HUES6 (cell line): ENCODE results near the gene RABL3.

Experiments used
- H3K27ac ChIP-seq: 2 replicates; pipeline ENCODE4 v1.7.0; 2013; ENCODE audit warnings: low read depth, mild to moderate bottlenecking, low read length, inconsistent platforms
- H3K27me3 ChIP-seq: 2 replicates; pipeline ENCODE4 v1.6.1; 2013; ENCODE audit warnings: low read length; ENCODE audit not compliant: control insufficient read depth, insufficient read depth
- H3K36me3 ChIP-seq: 2 replicates; pipeline ENCODE4 v1.6.1; 2013; ENCODE audit warnings: low read length; ENCODE audit not compliant: control insufficient read depth, insufficient read depth
- H3K4me1 ChIP-seq: 2 replicates; pipeline ENCODE4 v1.6.1; 2013; ENCODE audit warnings: low read length; ENCODE audit not compliant: control insufficient read depth, insufficient read depth
- H3K4me3 ChIP-seq: 2 replicates; pipeline ENCODE4 v1.5.1; 2013; ENCODE audit warnings: low read depth, low read length
- H3K9ac ChIP-seq: one replicate; pipeline ENCODE4 v1.6.1; 2013; ENCODE audit warnings: mild to moderate bottlenecking, low read length
- H3K9me3 ChIP-seq: 2 replicates; pipeline ENCODE4 v1.6.1; 2013; ENCODE audit warnings: low read depth, low read length; ENCODE audit not compliant: control insufficient read depth, insufficient read depth

The RABL3 gene

DNA sequence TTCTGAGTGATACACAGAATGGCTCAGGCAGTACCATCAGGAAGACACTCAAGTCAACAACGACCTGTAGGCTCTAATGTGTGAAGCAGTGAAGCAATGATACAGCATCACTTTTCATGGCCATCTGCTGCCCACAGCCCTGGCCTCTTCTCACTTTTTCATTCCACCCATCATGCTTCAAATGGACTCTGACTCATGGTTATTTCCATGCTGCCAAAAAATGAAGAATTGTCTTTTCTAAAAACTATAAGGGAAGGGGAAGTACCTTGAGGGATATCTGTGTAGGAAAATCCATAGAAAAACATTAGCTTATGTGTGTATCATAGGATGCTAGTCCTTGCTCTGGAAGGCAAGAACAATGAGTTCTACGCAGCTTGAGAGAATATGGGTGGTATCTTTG is 71.7 kb downstream of the RABL3 start:
- H3K4me3 ChIP-seq = no peak overlapping the region
- H3K9me3 ChIP-seq = no peaks in the 10 kb centered on the region
- no peak overlapping the region for H3K9ac ChIP-seq
- H3K27me3 ChIP-seq = no peaks in the 10 kb centered on the region
- H3K4me1 ChIP-seq = no peaks in the 10 kb centered on the region
- H3K36me3 ChIP-seq = no peaks in the 10 kb centered on the region
- H3K27ac ChIP-seq = no peak overlapping the region

DNA sequence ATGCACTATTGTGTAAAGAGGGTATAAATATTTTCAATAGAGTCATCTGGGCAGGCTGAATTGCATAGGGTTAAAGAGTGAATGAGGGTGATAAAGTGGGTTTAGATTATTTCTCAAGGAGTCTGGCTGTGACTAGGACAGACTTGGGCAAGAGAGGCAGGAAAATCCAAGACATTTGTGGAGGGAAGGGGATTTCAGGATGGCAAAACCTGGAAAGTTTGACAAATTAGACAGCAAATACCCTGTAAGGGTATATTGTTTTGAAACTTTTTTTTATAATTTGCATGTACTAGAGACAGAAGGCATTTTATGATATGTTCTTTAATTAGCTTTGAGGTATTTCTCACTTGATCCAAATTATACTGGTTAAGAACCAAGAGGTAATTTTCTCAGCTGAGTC is 77.4 kb downstream of the RABL3 start:
- Histone ChIP-seq H3K9me3 (no peaks in the 10 kb centered on the region), H3K27me3 (no peaks in the 10 kb centered on the region), H3K4me3 (no peak overlapping the region), H3K36me3 (no peaks in the 10 kb centered on the region), H3K4me1 (no peaks in the 10 kb centered on the region), H3K27ac (no peak overlapping the region), H3K9ac (no peak overlapping the region)

DNA sequence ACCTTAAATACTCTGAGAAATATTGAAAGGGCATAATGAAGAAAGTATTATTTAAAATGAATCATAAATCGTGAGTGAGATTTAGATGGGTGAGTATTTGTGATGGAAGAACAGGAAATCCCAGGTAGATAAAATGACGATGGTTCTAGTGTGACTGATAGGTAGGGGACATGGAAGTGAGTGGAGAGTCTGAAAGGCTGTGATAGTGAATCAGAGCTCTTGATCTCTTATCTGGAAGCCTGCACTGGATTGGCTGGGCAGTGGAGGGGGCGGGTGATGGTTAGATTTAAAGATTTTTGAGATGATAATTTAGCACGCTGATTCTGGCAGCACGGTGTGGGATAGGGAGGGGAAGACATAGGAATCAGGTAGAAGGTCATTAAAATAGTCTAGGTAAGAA is 80.4 kb downstream of the RABL3 start:
- Histone ChIP-seq H3K27me3 (no peaks in the 10 kb centered on the region), H3K9me3 (peaks cover 20% of the 10 kb centered on the region), H3K4me1 (no peaks in the 10 kb centered on the region), H3K4me3 (no peak overlapping the region), H3K36me3 (no peaks in the 10 kb centered on the region), H3K27ac (no peak overlapping the region), H3K9ac (no peak overlapping the region)

DNA sequence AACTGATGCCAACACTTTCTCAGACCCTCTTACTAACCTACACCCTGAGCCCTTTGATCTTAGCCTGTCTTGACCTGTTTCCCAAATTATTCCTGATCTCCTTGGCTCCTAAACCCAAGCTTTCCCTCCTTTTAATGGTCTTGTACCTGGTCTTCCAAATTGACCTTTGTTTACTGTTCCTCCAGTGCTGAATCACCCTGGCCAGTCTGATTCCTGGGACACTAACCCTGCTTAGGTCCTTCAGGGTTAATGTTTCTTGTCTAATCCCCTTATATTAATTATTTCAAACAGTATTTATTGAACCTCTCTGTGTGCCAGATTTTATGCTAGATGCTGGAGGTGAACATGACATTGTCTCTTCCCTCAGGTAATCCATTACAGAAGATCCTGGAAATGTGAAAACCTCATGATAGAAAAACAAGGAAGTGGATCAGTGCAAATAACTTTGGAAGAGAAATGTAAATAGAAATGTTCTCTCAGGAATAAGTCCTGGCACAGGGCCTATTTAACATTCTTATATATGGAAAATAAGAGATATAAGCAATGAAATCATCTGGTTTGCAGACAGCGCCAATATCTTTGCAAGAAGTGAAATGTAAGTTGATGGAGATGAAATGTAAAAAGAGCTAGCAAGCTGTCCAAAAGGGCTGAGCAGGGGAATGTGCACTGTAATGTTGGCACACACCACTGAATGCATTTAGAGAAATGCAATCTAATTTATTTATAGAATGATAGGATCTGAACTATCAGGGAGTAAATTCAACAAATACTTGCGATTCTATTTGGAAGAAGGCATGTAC is 81.0 kb downstream of the RABL3 start:
- no peaks in the 10 kb centered on the region for H3K27me3 ChIP-seq
- no peaks in the 10 kb centered on the region for H3K4me1 ChIP-seq
- no peak overlapping the region for H3K27ac ChIP-seq
- peaks cover 20% of the 10 kb centered on the region for H3K9me3 ChIP-seq
- no peaks in the 10 kb centered on the region for H3K36me3 ChIP-seq
- no peak overlapping the region for H3K4me3 ChIP-seq
- H3K9ac ChIP-seq = no peak overlapping the region

DNA sequence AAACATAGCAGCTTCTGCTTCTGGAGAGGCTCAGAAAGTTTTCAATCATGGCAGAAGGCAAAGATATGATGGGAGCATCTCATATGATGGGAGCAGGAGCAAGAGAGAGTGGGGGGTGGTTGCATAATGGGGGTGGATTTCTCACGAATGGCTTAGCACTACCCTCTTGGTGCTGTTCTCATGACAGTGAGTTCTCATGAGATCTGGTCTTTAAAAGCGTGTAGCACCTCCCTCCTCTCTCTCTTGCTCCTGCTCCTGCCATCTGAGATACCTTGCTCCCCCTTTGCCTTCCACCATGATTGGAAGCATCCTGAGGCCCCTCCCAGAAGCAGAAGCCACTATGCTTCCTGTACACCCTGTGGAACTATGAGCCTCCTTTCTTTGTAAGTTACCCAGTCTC is 82.5 kb downstream of the RABL3 start:
- H3K27ac ChIP-seq = no peak overlapping the region
- no peak overlapping the region for H3K9ac ChIP-seq
- H3K36me3 ChIP-seq = no peaks in the 10 kb centered on the region
- no peaks in the 10 kb centered on the region for H3K27me3 ChIP-seq
- H3K4me1 ChIP-seq = no peaks in the 10 kb centered on the region
- H3K9me3 ChIP-seq = peaks cover 20% of the 10 kb centered on the region
- H3K4me3 ChIP-seq = no peak overlapping the region

DNA sequence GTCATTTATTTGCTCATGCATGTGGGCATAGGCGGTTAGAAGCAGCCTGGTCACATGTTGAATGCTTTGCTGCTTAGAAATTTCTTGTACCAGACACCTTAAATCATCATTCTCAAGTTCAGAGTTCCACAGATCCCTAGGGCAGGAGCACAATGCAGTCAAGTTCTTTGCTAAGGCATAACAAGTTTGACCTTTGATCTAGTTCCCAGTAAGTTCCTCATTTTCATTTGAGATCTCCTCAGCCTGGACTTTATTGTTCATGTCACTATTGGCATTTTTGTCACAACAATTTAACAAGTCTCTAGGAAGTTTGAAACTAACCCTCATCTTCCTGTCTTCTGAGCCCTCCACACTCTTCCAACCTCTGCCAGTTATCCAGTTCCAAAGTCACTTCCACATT is 83.0 kb downstream of the RABL3 start:
- Histone ChIP-seq H3K4me3 (no peak overlapping the region), H3K36me3 (no peaks in the 10 kb centered on the region), H3K9me3 (peaks cover 20% of the 10 kb centered on the region), H3K27ac (no peak overlapping the region), H3K27me3 (no peaks in the 10 kb centered on the region), H3K4me1 (no peaks in the 10 kb centered on the region), H3K9ac (no peak overlapping the region)

DNA sequence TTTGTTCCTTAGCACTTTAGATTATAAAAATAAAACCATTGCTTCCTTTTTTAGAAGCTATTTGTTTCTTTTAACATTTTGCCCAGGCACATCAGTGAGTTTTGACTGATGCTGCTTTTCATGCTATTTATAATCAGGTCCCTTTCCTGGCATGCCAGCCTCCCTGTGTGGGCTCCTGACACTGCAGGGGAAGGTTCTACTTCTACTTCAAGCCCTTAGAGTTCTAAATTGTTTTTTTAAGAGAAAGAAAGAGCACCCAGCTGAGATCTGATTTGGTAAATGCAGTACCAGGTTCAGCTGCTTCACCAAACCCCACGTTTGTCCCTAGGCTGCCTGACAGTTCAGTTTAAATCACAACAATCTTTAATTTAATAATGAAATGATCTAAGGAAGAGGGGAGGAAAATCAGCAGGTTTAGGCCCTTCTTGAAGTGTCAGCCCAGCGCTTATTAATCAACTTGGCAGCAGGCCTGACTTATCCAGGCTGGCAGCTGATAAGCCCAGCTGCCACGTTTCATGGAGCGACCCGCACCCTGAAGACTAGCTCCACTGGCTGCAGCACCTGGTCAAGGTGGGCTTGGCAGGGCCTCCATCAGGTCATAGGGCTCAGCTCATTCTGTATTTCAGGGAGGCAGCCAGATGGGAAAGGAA is 89.3 kb downstream of the RABL3 start:
- Histone ChIP-seq H3K4me3 (no peak overlapping the region), H3K9me3 (peaks cover 4% of the 10 kb centered on the region; the same call in 1 of the 2 replicates), H3K36me3 (no peaks in the 10 kb centered on the region), H3K9ac (no peak overlapping the region), H3K27ac (no peak overlapping the region), H3K4me1 (no peaks in the 10 kb centered on the region), H3K27me3 (no peaks in the 10 kb centered on the region)

DNA sequence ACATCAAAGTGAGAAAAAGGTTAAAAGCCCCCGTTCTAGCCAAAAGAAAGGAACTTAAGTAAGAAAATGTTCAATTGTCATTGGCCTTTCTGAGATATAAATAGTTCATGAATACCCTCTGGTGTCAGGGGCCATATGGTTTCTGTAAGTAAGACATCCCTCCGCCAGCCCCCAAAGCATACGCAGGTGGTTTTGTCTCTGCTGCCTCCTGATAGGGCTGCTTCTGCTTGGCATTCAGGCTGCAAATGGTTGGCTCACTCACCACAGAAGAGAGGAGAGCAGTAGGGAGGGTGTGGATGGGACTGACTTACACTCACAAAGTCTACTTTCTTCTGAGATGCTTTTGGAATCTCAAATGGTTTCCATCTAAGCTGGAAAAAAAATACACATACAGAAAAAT is 90.0 kb downstream of the RABL3 start:
- no peak overlapping the region for H3K27ac ChIP-seq
- H3K4me3 ChIP-seq = no peak overlapping the region
- no peak overlapping the region for H3K9ac ChIP-seq
- no peaks in the 10 kb centered on the region for H3K27me3 ChIP-seq
- no peaks in the 10 kb centered on the region for H3K36me3 ChIP-seq
- no peaks in the 10 kb centered on the region; the same call in 1 of the 2 replicates for H3K9me3 ChIP-seq
- H3K4me1 ChIP-seq = no peaks in the 10 kb centered on the region

DNA sequence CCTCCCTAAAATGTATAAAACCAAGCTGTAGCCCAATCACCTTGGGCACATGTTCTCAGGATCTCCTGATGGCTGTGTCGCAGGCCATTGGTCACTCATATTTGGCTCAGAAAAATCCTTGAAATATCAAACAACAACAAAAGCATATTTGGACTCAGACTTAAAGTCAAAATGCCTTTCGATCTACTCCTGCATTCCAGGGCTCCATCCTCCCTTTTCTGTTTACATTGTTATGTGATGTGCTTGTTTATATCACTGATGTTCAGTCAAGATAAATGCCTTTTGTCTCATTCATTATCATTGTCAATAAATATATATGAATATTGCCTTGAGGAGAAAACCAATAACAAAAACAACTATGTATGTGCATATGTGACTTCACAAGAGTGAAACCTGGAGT is 92.0 kb downstream of the RABL3 start:
- no peaks in the 10 kb centered on the region for H3K9me3 ChIP-seq
- no peaks in the 10 kb centered on the region for H3K36me3 ChIP-seq
- no peak overlapping the region for H3K27ac ChIP-seq
- H3K9ac ChIP-seq = no peak overlapping the region
- H3K4me3 ChIP-seq = no peak overlapping the region
- H3K4me1 ChIP-seq = no peaks in the 10 kb centered on the region; the same call in 1 of the 2 replicates
- H3K27me3 ChIP-seq = no peaks in the 10 kb centered on the region

DNA sequence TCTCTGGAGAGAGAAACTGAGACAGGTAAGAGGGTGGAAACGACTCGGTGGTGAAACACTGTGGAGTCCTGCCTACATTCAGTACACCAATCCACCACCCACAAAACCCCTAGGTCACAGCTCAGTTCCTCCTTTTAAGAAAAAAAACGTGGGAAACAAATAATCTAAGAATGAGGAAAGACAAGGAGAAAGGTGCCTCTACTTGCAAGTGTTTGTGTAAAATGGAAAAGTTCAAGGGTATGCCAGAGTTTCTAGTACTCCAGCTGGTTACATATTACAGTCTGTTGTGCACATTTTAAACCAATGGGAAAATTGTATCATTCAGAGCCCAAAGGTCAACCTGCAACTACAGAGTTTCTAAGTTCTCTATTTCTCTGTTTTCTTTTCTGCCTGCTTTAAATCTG is 92.5 kb downstream of the RABL3 start:
- no peaks in the 10 kb centered on the region for H3K36me3 ChIP-seq
- no peaks in the 10 kb centered on the region for H3K27me3 ChIP-seq
- no peaks in the 10 kb centered on the region; the same call in 1 of the 2 replicates for H3K4me1 ChIP-seq
- H3K9me3 ChIP-seq = no peaks in the 10 kb centered on the region
- H3K27ac ChIP-seq = no peak overlapping the region
- no peak overlapping the region for H3K4me3 ChIP-seq
- no peak overlapping the region for H3K9ac ChIP-seq

DNA sequence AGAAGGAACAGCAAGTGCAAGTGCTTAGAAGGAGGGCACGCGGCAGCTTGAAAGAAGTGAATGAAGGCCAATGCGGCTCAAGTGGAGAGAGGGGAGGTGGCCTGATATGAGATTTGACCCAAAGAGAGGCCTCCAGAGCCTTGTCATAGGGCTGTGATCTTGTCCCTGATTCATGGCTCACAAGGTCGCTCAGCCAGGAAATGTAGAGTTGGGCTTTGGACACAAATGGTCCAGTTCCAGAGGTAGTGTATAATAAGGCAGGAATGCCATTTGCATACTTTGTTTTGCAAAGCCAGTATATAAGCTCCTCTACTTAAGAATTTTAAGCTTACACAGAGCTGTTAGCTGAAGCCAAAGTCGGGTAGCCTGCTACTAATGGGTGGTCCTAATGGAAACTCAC is 94.0 kb downstream of the RABL3 start:
- Histone ChIP-seq H3K9ac (no peak overlapping the region), H3K36me3 (no peaks in the 10 kb centered on the region), H3K9me3 (no peaks in the 10 kb centered on the region; the same call in 1 of the 2 replicates), H3K27ac (no peak overlapping the region), H3K4me3 (no peak overlapping the region), H3K4me1 (no peaks in the 10 kb centered on the region; the same call in 1 of the 2 replicates), H3K27me3 (no peaks in the 10 kb centered on the region)
